Measurements from ENCODE around the gene AFF1. TPM values are rescaled to one million over a fixed set of nuclear protein-coding genes. Genes with fewer than 3 reads are reported as not detected.

Gene AFF1
- total and polyA plus RNA-seq, 2 of the 4 experiments (the other 2 are of a cell fraction) = 7.0 to 9.6 TPM

DNA sequence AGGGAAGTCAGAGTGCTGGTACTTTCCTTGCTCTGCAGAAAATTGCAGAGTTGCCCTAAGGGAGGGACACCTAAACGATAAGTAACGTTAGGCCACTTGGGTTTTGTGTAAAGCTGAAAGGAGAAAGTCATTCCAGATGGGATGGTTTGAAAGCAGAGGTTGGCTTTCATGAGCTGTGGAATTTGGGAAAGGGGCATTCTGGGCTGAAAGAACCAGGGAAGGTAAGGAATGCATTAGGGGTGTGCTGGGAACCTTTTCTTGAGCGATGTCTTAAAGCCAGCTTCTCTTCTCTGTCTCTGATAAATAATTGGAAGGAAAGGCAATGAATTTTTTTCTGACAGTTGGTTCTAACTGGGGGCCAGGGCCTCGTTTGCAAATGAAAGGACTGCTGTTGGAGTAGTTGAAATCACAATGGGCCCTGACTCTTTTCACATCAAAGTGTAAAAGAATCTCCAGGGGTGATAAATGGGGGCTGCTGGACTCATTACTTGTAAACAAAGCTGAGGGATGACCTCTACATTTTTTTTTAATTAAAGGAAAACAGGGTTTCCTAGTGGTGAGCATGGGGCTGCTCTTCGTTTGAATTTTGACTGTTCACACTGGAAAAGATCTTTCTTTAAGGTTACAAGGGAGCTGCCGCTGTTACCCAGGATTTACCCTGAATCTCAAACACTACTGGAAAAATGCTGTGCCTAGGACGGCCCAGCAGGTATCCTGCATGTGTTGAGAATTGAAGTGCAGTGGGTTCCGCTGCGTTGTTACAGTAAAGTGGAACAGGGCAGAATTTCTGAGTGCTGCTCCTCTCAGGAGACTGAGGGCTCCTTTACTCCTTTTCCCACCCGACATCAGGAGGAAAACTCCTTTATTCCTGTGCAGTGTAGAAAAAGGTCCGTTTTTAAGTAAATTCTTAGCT, 25.0 kb downstream of the AFF1 start (continued):
- TF ChIP-seq, protein P1, sequence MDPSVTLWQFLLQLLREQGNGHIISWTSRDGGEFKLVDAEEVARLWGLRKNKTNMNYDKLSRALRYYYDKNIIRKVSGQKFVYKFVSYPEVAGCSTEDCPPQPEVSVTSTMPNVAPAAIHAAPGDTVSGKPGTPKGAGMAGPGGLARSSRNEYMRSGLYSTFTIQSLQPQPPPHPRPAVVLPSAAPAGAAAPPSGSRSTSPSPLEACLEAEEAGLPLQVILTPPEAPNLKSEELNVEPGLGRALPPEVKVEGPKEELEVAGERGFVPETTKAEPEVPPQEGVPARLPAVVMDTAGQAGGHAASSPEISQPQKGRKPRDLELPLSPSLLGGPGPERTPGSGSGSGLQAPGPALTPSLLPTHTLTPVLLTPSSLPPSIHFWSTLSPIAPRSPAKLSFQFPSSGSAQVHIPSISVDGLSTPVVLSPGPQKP (IDR thresholded peaks at IDR 0.05; ENCODE audit: borderline replicate concordance, low read depth, low read length) = no peak
- TF ChIP-seq MAFK (IDR thresholded peaks at IDR 0.05; ENCODE audit: low read depth, low read length) = no peak

All from IMR-90 (cell line).